Mammary epithelial cell (primary cell): ENCODE measurements around the gene CFAP206.

Experiments
- CTCF ChIP-seq, 2 donors: IDR thresholded peaks in 1 of 2; conservative IDR thresholded peaks in 1 of 2; 2 replicates each; pipeline ENCODE4 v1.5.1; 2011 to 2012; ENCODE audit warnings: inconsistent platforms in 2 of 2, low read length in 2 of 2, mild to moderate bottlenecking in 2 of 2, control low read depth in 1 of 2, low read depth in 1 of 2; ENCODE audit not compliant: insufficient read depth in 1 of 2; ENCODE audit errors: extremely low read depth in 1 of 2
- EZH2 ChIP-seq: IDR thresholded peaks from 2 replicates; pipeline ENCODE4 v1.6.1; 2012; ENCODE audit warnings: low read length, inconsistent platforms, borderline replicate concordance

GRCh38 chr6:87483929-87484328, 76.2 kb downstream of the CFAP206 start:
- TF ChIP-seq CTCF (conservative IDR thresholded peaks at IDR 0.05 in 1 of 2, IDR thresholded peaks at IDR 0.05 in 1 of 2; ENCODE audit: extremely low read depth in 1 of 2, insufficient read depth in 1 of 2, low read depth in 1 of 2, low read length in 2 of 2): no peak
- TF ChIP-seq EZH2: no peak
